SK-MEL-5 (cell line): ENCODE data around the gene CDC14A. TPM values are rescaled to one million over a fixed set of nuclear protein-coding genes. Genes with fewer than 3 reads are reported as not detected.

Experiments
- DNase-seq: peaks from one replicate; pipeline ENCODE4 v3.0.0-alpha.2; 2016; ENCODE audit warnings: low read depth, low spot score
- in situ Hi-C: cut with HindIII; loops from 2 replicates; pipeline ENCODE4 v1.10.0; 2016; ENCODE audit warnings: low sequenced_read_pairs, high pct_unique_total_duplicates, low pct_unique_long_range_greater_than_20kb
- total RNA-seq: library from RNA; depleted of rRNA; stranded (reverse); fragments of >200 nt; shearing (Covaris generic); gene quantifications from 2 replicates; pipeline ENCODE4 v1.2.3, GENCODE V29; 2014

The CDC14A gene
- total RNA-seq, 1 experiment from 2014 or later, result 5.8 TPM

DNA sequence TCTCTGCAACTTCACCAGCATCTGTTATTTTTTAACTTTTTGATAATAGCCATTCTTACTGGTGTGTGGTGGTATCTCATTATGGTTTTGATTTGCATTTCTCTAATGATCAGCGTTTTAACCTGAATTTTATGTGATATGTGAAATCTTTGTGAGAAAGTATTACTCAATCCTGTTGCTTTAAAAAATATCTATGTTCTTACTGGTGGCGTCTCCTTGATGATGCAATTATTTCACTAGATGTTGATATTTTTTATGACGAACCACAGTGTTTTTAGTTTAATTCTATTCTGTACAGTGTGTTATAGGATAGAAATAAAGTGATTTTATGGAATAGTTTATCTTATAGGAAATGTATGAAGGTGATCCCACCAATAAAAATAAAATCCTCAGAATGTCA, 130.9 kb downstream of the CDC14A start:
- in situ Hi-C loops, result no loop called here

DNA sequence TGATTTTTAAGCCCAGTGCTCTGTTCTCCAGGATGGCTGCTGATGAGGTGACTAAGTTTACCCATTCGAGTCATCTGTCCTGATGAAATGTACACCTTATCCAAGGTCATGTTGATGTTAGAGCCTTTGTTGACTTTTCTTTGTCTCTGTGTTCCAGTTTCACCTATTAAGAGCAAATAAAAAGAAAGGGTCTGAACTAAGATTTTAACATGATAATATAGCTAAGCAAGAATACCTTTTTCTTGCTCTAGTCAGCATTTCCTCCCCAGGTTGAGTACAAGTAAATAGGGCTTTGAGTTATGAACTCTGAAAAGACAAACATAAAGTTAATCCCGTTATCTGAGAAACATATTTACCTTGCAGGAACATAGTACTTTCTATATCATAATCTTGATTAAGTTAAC, 133.6 kb downstream of the CDC14A start:
- no peak for DNase-seq
- in situ Hi-C loops, result no loop called here

More for the DNA sequence above, 130.9 kb downstream of the CDC14A start:
- no peak for DNase-seq

DNA sequence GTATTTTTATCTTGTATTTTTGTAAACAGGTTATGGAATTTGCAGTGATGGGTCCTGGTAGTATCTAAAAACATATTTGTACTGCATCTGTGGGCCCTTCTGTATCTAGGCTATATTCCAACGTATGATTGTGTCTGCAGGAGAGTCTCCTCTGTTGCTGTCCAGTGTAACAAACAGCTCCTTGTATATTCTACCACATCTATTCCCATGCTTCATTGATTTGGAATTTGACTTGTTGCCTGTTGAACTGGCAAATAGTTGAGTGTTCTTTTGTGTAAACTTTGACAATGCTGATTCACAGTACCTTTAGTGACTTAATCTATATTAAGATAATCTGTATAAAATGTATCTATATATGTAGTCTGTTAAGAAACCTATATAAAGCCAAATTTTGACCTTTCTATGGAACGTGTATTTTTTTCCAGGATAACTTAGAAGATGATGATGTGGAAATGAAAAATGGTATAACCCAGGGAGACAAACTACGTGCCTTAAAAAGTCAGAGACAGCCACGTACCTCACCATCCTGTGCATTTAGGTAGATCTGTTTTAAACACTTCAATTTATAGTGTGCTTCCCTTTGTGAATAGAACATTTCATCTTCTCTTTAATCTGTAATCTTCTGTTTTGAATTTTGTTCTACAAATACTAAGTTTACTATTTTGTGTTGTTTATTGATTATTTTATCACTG, 142.2 kb downstream of the CDC14A start:
- in situ Hi-C loops, result no loop called here
- peak; percentile 11 for DNase-seq

DNA sequence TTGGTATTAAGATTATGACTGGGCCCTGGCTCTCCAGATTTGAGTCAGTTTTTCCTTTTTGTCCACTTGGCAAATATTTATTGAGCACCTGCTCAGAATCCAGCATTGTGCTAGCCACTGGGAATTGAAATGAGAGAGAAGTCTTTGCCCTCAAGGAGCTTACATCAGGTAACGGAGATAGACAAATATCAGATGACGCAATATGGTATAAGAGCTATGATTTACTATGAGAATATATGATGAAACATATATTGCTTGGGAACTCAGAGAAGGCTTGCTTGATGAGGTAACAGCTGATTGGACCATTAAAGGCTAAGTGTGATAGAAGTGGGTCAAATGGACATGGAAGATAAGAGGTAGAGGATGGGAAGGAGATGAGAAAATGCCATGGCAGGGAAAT, 144.6 kb downstream of the CDC14A start:
- no peak for DNase-seq
- in situ Hi-C loops, result no loop called here

DNA sequence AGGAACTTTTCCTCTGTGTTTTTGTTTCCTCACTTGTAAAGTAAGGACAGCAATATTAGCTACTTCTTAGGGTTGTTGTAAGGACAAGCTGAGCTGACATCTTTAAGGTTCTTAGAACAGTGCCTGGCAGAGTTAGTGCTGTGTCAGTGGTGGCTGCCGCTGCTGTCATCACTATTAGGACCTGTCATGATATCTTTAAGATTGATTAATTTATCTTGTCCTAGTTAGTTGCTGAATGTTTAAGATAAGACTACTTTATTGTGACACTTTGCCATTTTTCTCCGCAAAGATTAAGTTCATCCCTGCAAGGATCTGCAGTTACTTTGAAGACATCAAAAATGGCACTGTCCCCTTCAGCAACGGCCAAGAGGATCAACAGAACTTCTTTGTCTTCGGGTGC, 145.5 kb downstream of the CDC14A start:
- in situ Hi-C loops, result no loop called here
- DNase-seq, result no peak

DNA sequence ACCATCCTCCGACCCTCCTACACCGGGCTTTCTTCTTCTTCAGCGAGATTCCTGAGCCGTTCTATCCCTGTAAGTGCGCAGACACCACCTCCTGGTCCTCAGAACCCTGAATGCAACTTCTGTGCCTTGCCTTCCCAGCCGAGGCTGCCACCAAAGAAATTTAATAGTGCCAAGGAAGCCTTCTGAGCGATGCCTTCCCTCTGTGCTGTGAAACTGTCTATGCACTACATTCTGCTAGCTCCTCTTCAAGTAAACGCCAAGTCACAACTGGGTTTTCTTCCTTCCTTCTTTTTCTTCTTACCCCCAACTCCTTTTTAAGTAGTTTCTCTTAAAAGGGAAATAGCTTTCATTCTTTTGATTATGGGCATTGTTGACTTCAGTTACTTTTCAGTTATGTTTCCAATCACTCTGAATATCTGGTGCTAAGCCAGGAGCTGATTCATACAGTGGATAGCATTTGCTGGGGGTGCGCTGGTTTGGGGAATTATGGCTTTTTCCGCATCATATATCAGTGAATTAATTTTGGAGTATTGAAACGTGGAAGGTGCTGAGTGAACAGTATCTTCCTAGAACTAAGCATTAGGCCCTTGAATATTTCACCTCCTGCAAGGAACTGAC, 147.0 kb downstream of the CDC14A start:
- DNase-seq, result no peak
- in situ Hi-C loops, result no loop called here

DNA sequence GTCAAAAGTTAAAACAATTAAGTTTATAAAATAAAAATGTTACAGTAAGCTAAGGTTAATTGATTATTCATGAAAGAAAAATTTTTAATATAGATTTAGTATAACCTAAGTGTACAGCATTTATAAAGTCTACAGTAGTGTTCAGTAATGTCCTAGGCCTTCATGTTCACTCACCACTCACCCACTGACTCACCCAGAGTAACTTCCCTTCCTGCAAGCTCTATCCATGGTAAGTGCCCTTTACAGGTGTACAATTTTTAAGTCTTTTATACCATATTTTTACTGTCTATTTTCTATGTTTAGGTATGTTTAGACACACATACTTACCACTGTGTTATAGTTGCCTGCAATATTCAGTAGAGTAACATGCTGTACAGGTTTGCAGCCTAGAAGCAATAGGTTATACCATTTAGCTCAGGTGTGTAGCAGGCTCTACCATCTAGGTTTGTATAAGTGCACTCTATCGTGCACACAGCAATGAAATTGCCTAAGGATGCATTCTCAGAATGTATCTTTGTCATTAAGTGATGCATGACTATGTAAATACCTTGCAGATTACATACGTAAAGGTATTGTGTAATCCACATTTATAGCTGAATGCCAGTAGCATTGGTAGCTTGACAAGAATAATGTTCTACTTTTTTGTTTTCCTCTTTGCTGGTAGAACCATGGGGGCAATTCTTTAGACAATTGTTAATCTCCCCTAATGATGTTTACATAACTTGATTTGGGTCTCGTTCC, 149.9 kb downstream of the CDC14A start:
- in situ Hi-C loops, result no loop called here
- DNase-seq, result no peak

DNA sequence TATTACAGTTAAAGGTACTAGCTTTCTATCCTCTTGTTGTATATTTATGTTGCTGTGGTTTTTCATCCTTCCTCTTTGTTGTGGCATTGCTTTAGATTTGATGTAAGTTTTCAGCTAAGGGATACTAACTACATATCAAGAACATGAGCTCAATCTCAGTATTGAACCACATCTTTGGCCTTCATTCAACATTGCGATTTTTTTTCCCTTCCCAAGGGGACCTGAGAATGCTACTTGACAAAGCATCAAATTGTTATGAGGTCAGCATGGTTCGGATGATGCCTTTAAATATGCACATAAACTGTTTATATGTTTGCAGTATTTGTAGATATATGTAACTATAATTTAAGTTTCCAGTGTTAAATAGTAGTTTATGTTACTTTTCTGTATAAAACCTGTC, 153.9 kb downstream of the CDC14A start:
- DNase-seq, result no peak
- in situ Hi-C loops, result no loop called here

DNA sequence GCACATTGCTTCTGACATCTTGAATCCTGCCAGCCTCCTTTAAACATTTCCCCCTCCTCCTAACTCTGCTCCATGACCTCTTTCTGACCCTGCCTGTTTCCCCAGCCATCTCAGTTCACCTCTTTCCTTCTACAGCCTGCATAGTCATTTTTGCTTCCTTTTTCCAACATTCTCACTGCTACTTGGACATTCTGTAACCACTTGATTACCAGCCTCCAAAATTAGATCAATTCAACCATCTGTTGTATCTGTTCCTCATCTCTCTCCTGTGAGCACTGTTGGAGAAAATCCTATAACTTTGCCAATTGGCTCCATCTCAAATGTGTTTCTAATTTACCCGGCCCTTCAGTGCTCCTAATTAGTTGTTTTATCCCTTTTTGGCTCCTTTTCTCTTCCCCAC, 158.1 kb downstream of the CDC14A start:
- DNase-seq, result no peak
- in situ Hi-C loops, result no loop called here

DNA sequence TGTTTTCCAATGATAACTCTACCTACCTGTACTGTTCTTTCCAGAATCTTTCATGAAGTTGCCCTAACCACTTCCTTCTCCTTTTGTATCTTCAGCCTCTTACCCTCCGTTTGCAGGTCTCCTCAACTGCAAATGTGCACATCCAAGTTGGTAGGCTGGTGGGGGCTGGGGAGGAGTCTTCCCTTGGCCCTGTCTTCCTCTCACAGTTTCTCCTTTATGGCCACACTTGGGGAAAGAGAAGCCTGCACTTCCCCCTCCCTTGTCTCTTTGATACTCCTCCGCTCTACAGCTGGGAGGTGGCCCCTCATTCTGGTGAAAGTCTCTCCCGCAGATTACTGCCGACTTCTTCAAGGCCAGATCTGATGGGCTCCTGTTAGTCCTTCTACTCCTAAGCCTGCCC, 158.8 kb downstream of the CDC14A start:
- DNase-seq, result no peak
- in situ Hi-C loops, result no loop called here

DNA sequence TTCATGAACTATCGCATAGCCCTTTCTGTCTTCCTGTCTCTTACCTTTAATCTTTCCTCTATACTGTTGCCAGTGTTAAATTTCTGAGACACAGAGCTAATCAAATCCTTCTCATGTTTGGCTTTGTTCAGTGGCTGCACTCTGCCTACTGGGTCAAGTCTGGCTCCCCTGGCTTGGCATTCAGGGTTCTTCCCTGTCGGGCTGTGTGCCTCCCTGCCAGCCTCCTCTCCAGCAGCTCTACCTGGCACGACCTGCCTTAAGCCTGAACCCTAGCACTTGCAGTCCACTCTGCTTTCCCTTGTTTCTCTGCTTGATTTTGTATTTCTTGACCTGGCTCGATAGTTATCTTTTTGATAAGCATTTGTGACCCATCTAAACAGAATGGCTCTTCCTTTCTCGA, 159.5 kb downstream of the CDC14A start:
- in situ Hi-C loops, result no loop called here
- DNase-seq, result no peak

DNA sequence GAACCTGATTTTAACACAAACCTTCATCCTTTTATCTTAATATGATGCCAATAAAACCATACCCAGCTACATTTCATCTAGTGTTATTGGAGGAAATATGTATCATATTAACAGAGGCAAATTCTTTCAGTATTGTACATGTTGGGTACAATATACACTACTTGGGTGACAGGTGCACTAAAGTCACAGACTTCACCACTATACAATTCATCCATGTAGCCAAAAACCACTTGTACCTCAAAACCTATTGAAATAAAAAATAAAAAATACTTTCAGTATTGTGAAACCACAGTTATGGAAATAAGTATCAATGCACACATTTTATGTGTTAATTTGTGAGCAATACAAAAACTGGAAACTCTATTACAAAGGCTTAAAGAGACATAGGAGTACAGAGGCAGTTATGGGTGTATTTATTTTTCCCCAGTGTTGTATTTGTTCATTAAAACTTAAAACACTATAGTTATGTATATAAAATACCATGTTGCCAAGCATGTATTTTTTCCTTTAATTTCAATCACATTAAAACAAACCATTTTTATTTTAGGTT, 160.6 kb downstream of the CDC14A start:
- no peak for DNase-seq
- in situ Hi-C loops, result no loop called here

DNA sequence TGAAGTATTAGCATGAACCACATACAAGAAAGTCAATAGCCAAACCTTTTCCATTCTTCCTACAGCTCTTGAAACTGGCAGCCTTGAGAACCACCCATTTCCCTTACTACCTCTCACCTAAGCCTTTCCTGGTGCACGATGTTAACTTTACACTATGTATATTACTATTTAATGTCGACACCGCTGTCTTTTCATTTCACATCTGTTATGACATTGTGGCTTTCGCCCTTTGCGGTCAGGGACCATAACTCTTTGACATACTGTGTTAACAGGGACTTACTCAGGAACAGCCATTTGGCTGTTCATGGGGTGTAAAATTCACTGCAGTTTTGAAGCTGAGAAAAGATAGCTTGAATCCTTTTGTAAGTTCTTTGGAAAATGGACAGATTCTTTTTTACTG, 164.6 kb downstream of the CDC14A start:
- in situ Hi-C loops, result no loop called here

DNA sequence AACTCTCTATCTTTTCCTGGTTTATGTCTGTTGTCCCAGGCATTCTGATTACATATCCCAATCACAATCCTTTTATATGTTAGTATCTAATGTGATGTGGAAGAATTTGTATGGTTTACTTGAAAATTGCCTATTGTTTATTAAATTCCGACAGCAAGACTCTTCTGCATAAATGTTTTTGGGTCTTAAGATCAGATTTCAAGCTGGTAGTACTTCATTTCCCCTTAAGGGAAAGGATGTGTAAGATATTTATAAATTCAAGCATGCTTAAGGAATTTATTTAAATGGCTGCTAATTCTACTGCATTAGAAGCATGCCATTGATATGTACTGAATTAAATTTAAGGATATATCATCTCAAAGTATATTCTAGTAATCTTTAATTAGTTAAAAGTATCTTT, 165.2 kb downstream of the CDC14A start:
- no peak for DNase-seq
- in situ Hi-C loops, result no loop called here

More for the DNA sequence above, 164.6 kb downstream of the CDC14A start:
- no peak for DNase-seq

DNA sequence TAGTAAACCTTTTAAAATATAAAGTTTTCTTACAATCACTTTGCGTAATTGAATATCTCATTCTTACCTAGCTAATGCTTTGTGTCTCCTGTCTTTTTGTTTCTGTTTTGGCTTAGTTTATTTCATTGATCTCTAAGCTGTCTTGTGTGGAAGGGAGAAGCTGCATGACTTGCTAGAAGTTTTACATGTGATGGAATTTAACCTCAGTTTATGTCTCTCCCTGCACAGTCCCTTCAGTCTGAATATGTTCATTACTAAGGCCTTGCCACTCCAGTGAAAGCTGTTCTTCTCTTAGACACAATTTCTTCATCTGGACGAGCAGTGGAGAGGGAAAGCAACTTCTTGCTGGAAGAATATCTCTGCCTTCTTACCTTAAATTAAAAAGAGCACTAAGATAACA, 165.7 kb downstream of the CDC14A start:
- no peak for DNase-seq
- in situ Hi-C loops, result no loop called here

DNA sequence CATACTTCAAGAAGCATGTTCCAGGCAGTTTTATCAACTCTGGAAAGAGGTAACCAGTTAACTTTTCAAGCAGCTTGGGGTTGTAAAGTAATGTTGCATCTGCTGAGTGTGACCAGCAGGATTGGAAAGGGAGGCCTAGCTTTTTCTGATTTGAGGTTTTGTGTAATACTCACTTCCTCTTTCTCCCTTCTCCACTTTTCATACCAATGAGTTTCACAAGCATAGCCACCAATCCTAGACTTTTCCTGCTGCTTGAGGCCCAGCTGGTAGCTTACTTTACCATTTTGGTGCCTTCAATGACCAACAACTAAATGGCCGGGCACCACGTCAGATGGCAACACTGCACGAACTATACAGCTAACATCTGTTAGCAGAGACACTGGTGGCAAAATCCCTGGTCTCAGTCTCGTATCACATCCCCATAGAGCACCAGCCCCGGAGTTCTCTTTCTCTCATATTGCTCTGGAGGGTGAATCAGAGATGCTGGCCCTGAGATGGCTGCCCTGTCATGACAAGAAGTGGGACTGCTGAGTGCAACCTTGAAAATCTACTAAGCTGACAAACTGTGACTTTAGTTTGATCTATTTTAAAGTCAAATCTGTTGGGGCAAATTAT, 170.8 kb downstream of the CDC14A start:
- in situ Hi-C loops, result no loop called here
- DNase-seq, result no peak

DNA sequence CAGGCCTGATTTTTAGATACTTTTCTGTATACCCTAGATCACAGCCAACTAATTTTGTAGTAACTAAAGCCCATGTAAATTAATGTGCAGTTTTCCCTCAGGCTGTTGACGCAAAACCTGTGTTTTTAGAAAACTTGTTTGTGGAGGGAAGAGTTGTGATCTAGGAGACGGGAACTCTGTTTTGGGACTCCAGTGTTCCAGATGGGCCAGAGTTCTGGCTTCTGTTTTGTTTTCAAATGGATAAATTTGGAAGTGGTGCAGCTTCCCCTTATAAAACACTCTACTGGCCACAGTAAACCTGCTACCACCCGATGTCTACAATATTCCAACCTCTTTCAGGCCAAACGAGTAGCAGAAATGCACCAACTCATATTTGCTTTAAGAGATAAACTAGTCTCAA, 172.0 kb downstream of the CDC14A start:
- in situ Hi-C loops, result no loop called here
- DNase-seq, result no peak

DNA sequence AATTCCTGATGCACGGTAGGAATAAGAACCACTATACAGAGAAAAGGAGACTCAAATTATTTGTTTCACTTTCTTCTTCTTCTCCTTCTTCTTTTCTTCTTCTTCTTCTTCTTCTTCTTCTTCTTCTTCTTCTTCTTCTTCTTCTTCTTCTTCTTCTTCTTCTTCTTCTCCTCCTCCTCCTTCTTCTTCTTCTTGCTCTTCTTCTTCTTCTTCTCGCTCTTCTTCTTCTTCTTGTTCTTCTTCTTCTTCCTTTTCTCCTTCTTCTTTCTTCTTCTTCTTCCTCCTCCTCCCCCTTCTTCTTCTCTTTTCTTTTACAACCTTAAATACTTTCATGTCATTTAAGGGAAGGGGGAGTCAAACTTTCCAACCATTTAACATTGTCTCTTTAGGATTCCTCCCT, 174.6 kb downstream of the CDC14A start:
- in situ Hi-C loops, result no loop called here
- DNase-seq, result no peak
